Effector CD8-positive, alpha-beta T cell (primary cell): ENCODE measurements around the gene PSMB3.
"Not testable (repeated sequence)": the region's sequence is repeated elsewhere in the genome, so short reads cannot be mapped to it uniquely, and the experiment has no call there.

Experiments
- DNase-seq: peaks from one replicate; lab custom pipeline; 2025; lab: John Stamatoyannopoulos, UW

Gene PSMB3

DNA sequence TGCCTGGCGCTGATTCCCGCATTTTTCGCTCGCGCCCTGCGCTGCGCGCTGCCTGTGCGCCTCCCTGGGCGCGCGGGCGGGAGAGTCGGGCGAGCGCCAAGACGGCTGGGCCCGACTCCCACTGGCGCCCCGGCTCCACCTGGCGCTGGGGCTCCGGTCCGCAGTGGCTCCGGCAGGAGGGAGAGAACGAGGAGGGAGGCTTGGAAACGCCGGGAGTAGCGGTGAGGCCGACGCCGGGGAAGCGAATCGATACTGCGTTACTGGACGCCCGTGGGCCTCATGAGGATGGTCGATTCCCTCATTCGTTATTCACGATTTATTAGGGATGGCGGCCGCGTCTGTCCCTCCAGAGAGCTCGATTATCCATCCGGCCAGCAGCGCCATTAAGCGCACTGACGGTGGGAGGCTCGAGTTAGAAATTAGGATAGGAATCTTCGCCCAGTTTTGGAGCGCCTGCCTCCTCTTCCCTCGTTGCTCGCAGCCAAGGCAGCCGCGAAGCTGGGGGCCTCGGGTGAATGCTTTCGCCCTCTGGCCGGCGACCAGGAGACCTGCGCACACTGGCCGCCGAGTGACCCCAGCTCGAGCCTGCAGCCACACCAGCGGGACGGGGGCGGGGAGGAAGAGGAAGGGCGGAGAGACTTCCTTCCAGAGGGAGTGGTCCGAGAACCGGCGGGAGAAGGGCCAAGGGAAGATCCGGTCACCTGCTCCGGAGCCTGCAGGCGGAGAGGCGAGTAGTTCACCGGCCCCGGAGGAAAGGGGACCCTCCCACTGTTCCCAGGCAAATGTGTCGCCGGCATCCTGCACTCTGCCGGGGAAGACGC, 3.1 kb upstream of the PSMB3 start:
- no peak for DNase-seq

DNA sequence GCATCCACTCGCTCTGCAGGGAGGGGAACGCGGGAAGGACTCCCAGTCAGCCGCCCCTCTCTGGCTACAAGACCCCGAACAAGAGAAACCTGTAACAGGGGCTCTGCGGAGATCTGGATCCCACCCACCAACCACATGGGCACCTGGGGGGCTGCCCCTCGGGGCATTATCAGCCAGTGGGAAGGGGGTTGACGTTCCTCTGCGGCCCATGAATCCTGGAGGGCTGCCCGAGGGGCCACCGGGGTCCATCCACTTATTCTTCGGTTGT, 2.6 kb upstream of the PSMB3 start:
- no peak for DNase-seq

GRCh38 chr17:38750312-38751121, 2.0 kb upstream of the PSMB3 start:
- no peak for DNase-seq

DNA sequence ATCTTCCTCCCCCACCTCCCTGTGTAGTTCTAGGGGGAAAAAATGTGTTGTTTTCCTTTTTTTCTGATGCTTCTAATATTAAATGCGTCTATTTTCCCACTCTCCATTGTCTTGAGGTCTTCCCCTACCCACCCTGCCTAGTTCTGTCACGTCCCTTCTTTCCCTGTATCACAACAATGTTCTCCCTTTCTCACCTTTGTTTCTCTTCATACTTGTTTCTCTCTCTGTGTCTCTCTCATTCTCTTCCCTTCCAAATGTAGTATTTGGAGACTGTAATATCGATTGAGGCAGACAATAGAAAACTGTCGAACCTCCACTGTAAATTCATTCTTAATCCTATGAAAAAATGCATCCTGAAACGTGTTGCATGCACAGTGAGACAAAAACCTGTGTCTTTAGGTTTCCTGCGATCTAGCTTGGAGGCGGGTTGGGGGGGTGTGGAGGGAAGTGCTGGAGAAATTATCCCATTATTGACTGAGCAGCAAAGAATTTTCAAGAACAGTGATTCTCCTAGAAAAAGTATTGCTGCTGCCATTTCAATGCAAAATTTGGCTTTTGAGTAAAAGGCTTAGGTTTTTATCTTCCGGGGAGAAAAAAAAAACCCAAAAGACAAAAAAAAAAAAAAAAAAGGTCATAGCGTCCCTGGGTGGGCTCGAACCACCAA, 1.3 kb upstream of the PSMB3 start:
- DNase-seq, result no peak

DNA sequence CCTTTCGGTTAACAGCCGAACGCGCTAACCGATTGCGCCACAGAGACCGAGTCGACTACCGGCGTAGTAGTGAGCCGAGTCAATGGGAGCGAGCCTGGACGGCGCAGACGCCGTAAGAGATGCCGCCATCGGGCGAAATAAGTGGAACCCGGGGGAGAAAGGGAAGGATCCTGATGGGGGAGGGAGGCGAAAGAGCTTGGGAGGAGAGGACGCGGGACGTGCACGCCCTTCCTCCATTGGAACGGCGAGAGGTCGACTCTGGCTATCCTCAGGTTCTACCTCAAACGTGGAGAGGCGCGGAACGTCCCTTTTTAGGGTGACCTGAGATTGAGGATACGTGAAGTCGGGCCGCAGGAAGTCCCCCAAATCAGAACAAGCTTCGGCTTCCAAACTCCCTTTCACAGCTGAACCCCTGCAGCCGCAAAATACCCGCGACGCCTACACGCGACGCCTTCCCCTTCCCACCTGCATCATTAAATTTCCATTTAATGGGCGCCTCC, 683 bp upstream of the PSMB3 start:
- DNase-seq, result peak; percentile 66

- DNase-seq, result no peak
Measured at GRCh38 chr17:38753071-38753506, 548 bp downstream of the PSMB3 start.

DNA sequence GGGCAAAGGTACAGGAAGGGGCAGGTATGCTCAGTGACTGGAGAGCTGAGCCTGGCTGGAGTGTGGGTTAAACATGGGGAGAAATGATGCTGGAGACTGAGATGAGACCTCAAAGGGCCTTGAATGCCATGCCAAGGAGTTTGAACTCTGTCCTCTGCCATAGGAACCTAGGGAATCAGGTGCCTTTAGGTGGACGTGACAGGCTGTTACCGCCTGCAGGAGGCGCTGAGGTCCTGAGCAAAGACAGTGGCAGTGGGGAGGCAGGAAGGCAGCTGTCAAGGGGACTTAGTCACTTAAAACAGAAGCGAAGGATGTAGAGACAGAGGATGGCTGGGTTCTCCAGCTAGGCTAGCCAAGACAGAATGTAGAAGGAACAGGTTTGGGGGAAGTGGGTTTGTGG, 9.1 kb downstream of the PSMB3 start:
- no peak for DNase-seq

GRCh38 chr17:38762231-38762630, 9.7 kb downstream of the PSMB3 start:
- no peak for DNase-seq

- no peak for DNase-seq
Measured at GRCh38 chr17:38766341-38766740, 13.8 kb downstream of the PSMB3 start.

DNA sequence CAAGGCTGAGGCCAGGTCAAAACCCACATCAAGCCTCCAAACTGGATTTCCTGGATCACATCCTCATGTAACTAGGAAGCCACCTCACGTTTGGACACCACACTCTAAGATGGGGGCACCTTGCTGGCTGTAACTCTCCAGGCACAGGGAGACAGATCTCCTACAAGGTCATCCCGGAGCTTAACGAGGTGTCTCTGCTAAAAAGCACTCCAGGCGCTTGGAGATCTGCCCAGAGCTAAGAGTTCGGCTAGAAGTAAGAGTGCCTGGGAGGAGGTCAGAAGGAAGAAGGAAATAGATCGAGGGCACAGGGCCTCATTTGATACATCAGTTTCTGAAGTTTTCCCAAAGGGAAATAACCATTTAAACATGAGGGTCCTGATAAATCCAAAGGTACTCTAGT, 15.9 kb downstream of the PSMB3 start:
- no peak for DNase-seq

GRCh38 chr17:38773258-38773657, 20.7 kb downstream of the PSMB3 start:
- DNase-seq, result no peak

DNA sequence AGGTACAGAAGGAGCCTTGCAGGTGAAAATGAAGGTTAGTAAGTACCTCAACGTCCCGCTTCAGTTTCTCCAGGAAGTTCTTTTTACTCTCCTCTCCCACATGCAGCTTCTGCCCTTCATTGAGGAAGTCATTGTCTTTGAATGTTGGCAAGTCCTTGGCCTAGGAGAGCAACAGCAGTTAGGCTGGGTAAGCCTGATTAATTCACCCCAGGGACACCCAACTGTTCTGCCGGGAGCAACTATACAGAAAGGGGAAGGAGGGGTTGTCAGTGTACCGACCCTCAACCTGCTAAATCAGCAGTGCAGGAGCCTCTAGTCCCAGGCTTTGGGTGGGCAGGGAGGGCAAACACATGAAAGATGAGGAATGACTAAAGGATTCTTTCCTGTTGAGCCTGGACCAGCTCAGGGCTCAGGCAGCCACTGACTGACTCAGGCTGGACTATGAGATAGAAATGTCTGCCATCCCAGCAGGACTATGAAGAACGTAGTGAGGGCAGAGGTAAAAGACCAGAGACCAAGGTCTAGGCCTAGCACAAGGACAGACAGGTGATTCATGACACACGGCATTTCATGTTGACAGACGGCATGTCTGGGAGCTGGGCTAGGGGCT, 25.2 kb downstream of the PSMB3 start:
- DNase-seq, result no peak

DNA sequence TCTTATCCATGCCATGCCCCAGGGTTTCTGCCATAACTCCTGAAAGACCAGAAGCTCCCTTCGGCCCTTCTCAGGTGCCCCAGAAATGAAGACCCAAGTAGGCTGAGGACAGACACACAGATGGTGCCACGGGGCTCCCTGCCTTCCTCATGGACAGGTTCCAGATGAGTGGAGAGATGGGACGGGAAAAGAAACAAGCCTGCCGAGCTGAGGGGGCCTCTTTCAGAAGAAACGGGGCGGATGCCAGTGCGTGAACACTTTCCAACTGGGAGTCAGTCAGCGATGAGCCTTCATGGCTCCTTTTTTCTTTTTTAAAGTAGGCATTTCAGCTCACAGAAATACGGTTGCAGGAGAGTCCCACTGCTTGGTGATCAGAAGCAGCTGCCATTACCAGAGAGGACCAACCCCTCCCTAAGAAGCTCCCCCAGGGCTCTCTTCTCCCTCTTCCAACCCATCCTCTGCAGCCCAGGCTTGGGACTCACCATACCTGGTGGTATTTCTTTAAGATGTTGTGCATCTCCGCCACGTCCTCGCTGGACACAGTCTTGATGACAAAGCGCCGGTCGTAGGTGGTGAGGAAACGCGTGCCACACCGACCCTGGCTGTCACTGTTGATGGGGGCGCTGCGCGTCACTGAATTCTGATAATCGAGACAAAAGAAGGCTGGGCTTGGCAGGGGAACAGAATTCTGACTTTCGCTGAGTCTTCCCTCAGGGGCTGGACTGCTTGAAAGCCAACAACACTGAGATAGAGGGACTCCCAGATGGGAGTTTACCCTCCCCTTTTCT, 27.6 kb downstream of the PSMB3 start:
- no peak for DNase-seq

DNA sequence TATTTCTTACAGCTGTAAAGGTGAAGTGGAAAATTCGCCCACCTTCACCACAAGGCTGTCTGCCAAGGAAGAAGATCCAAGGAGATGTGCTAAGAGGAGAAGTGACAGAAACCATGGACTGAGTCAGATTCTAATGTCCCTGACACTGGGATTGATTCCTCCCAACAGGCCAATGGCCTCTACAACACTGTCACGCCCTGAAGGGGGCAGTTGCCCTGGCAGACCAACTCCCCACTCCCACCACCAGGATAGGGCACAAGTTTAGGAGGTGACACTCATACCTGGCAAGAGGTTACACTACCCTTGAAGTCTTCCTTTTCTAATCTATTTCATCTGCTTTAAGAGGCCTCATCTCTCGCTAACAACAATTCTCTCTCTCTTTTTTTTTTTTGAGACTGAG, 30.7 kb downstream of the PSMB3 start:
- no peak for DNase-seq

DNA sequence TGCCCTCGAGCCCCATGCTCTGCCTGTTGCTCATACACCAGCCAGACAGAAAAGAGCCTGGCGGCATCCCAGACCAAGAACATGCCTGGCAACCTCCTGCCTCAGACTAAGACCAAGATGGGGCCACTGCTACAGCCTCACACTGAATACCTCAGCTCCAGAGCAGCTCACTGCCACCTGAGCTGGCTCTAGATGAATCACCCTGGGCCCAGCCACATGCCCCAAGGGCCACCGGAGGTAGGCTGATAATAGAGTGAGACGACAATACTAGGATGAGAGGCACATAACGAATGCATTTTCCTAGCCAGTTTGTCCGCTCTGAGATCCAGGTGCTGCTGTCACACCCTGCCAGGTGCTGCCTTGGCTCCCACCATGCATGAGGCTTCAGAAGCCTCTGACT, 33.8 kb downstream of the PSMB3 start:
- DNase-seq, result no peak

- not testable (repeated sequence) for DNase-seq
Measured at GRCh38 chr17:38787999-38788398, 35.5 kb downstream of the PSMB3 start.

DNA sequence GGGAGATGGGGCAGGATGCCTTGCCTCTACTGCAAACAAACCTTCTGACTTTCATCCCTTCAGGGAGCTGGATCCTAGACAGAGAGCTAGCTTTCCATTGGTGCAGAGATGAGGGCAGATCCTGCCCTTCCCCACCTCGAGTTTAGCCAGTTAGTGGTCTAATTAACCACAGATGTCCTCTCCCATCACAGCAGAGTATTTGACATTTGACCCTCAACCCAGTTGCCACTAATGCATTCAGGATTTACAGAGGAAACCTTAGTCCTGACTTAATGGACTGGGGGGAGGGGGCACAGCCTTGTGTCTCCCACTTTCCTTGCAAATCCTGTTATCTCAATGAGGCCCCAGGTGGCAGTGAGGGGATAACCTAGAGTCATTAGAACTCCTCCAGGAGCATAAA, 36.6 kb downstream of the PSMB3 start:
- DNase-seq, result no peak

DNA sequence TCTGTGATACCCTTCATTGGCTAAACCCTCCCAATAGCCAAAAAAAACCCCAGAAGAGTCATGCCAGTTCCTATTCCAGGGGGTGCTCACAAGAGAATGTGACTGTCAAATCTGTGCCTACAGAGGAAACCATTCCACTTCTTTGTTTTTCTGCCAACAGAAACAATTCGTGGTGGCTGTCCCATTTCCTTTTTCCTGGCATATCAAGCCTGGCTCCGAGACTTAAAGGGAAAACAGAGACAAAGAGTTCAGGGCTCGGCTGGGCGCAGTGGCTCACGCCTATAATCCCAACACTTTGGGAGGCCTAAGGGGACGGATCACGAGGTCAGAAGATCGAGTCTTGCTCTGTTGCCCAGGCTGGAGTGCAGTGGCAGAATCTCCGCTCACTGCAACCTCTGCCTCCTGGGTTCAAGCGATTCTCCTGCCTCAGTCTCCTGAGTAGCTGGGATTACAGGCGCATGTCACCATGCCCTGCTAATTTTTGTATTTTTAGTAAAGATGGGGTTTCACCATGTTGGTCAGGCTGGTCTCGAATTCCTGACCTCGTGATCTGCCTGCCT, 37.7 kb downstream of the PSMB3 start:
- not testable (repeated sequence) for DNase-seq

GRCh38 chr17:38791162-38791561, 38.6 kb downstream of the PSMB3 start:
- DNase-seq, result no peak

DNA sequence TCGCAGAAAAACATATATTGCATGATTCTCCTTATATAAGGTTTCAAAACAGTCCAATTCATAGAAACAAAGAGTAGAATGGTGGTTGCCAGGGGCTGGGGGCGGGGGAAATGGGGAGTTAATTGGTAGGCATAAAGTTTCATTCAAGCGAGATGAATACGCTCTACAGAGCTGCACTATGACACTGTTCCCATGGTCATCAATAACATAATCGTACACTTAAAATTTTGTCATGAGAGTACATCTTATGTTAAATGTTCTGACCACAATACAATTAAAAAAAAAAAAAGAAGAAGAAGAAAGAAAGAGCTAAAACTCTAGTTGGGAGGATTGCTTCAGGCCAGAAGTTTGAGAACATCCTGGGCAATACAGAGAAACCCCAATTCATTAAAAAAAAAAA, 41.7 kb downstream of the PSMB3 start:
- DNase-seq, result no peak
